SU-DHL-6 (cell line): ENCODE results near the gene MATCAP1.

Experiments
- EZH2phosphoT487 ChIP-seq: fragments of 200-600 bp; sonication (generic), shearing (Covaris generic); conservative IDR thresholded peaks from 2 replicates; pipeline ENCODE4 v1.6.1; 2018; ENCODE audit warnings: mild to moderate bottlenecking, antibody characterized with exemption, low read length, moderate library complexity, mixed read lengths
- TF ChIP-seq, protein P1 (sequence below): fragments of 200-600 bp; sonication (generic); IDR thresholded peaks from one replicate; pipeline ENCODE4 v1.5.1; 2017; ENCODE audit warnings: antibody characterized with exemption, mild to moderate bottlenecking, low read length, moderate library complexity; ENCODE audit not compliant: insufficient read depth, poor library complexity, severe bottlenecking

DNA sequence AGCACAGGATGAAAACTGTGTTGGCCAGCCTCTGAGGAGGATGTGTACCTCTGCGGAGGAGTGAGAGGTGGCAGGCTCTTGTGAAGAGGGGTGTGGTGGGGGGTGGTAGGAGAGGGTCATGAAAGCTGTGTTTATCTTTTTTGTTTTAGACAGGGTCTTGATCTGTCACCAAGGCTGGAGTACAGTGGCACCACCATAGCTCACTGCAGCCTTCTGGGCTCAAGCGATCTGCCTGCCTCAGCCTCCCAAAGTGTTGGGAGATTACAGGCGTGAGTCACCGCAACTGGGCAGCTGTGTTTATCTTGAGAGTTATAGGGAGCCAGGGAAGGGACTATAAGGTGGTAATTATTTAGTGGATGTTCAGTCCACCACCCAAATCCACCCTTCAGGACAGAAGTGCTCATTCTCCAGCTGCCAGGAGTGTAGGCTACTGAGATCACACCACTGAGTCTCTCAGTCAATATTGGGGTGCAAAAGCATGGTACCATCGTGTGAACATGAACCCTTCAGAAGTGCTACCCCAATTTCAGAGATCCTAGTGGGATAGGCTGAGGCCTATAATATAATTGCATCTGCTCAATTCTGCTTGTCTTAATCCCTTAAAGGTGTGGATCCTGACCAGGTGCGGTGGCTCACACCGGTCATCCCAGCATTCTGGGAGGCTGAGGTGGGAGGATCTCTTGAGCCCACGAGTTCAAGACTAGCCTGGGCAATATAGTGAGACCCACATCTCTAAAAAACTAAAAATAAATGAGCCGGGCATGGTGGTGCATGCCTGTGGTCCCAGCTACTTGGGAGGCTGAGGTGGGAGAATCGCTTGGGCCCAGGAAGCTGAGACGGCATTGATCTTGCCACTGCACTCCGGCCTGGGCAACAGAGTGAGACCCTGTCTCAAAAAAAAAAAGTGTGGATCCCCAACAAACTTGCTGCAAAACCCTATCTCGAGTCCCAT is 7.0 kb upstream of the MATCAP1 start:
- TF ChIP-seq, protein P1, sequence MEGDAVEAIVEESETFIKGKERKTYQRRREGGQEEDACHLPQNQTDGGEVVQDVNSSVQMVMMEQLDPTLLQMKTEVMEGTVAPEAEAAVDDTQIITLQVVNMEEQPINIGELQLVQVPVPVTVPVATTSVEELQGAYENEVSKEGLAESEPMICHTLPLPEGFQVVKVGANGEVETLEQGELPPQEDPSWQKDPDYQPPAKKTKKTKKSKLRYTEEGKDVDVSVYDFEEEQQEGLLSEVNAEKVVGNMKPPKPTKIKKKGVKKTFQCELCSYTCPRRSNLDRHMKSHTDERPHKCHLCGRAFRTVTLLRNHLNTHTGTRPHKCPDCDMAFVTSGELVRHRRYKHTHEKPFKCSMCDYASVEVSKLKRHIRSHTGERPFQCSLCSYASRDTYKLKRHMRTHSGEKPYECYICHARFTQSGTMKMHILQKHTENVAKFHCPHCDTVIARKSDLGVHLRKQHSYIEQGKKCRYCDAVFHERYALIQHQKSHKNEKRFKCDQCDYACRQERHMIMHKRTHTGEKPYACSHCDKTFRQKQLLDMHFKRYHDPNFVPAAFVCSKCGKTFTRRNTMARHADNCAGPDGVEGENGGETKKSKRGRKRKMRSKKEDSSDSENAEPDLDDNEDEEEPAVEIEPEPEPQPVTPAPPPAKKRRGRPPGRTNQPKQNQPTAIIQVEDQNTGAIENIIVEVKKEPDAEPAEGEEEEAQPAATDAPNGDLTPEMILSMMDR: no peak
- no peak for TF ChIP-seq EZH2phosphoT487
